ENCODE data around the gene PROC.

GRCh38 chr2:127421871-127422558 is 3.8 kb downstream of the PROC start:
- TF ChIP-seq CTCF (IDR thresholded peaks at IDR 0.05): no peak
- TF ChIP-seq POLR2A (IDR thresholded peaks at IDR 0.05): no peak

All from vagina (tissue), 2 donors.